Keratinocyte (primary cell): Measurements from ENCODE around the gene ZNF500. TPM values are rescaled to one million over a fixed set of nuclear protein-coding genes. Genes with fewer than 3 reads are reported as not detected.

Experiments
- DNase-seq: peaks from one replicate; pipeline ENCODE4 v3.0.0-alpha.2; 2011; ENCODE audit warnings: low read depth, missing footprints, low spot score
- FAIRE-seq: peaks from 2 replicates; lab custom pipeline; 2011; peaks lifted over from hg19 to GRCh38; lab: Jason Lieb, UNC
- H2AFZ ChIP-seq: 2 replicates; pipeline ENCODE4 v1.6.0; 2012; ENCODE audit warnings: low read length, control low read depth, inconsistent platforms; ENCODE audit not compliant: control insufficient read depth
- H3K27ac ChIP-seq: 2 replicates; pipeline ENCODE4 v1.5.1; 2011; ENCODE audit warnings: low read length; ENCODE audit not compliant: control insufficient read depth, insufficient read depth
- H3K27me3 ChIP-seq: 3 replicates; pipeline ENCODE4 v1.6.0; 2011; ENCODE audit warnings: low read length; ENCODE audit not compliant: control insufficient read depth, insufficient read depth; ENCODE audit errors: extremely low read depth
- H3K36me3 ChIP-seq, 2 experiments: 2 replicates in 1 of 2; 3 replicates in 1 of 2; pipeline ENCODE4 v1.5.1; 2011; ENCODE audit warnings: low read length in 2 of 2, mild to moderate bottlenecking in 1 of 2; ENCODE audit not compliant: control insufficient read depth in 2 of 2, insufficient read depth in 2 of 2; ENCODE audit errors: extremely low read depth in 1 of 2
- H3K4me1 ChIP-seq: 3 replicates; pipeline ENCODE4 v1.5.1; 2011; ENCODE audit warnings: low read length; ENCODE audit not compliant: control insufficient read depth, insufficient read depth; ENCODE audit errors: extremely low read depth
- H3K4me2 ChIP-seq: 3 replicates; pipeline ENCODE4 v1.6.0; 2011; ENCODE audit warnings: low read depth, low read length; ENCODE audit not compliant: control insufficient read depth, insufficient read depth; ENCODE audit errors: extremely low read depth
- H3K4me3 ChIP-seq, 3 experiments: fragments of 200-600 bp in 1 of 3; sonication (generic) in 1 of 3; 2 replicates in 2 of 3; 3 replicates in 1 of 3; pipeline ENCODE4 v1.5.1; 2011 to 2016; ENCODE audit warnings: low read length in 3 of 3, mild to moderate bottlenecking in 3 of 3, control low read depth in 2 of 3, inconsistent platforms in 1 of 3, low read depth in 1 of 3, mixed read lengths in 1 of 3, mixed run types in 1 of 3, moderate library complexity in 1 of 3; ENCODE audit not compliant: control insufficient read depth in 2 of 3, insufficient read depth in 2 of 3; ENCODE audit errors: extremely low read depth in 1 of 3
- H3K79me2 ChIP-seq: 2 replicates; pipeline ENCODE4 v1.6.0; 2012; ENCODE audit warnings: low read length; ENCODE audit not compliant: control insufficient read depth, insufficient read depth
- H3K9ac ChIP-seq: 3 replicates; pipeline ENCODE4 v1.6.0; 2011; ENCODE audit warnings: low read length; ENCODE audit not compliant: control insufficient read depth, insufficient read depth; ENCODE audit errors: extremely low read depth
- H3K9me1 ChIP-seq: 3 replicates; pipeline ENCODE4 v1.6.0; 2011; ENCODE audit warnings: low read length; ENCODE audit not compliant: control insufficient read depth, insufficient read depth; ENCODE audit errors: extremely low read depth
- H3K9me3 ChIP-seq: 2 replicates; pipeline ENCODE4 v1.5.1; 2012; ENCODE audit warnings: low read depth, low read length; ENCODE audit not compliant: control insufficient read depth
- H4K20me1 ChIP-seq: 3 replicates; pipeline ENCODE4 v1.6.0; 2011; ENCODE audit warnings: low read length; ENCODE audit not compliant: control insufficient read depth, insufficient read depth; ENCODE audit errors: extremely low read depth
- EZH2 ChIP-seq: IDR thresholded peaks from one replicate; pipeline ENCODE4 v1.6.1; 2012; ENCODE audit warnings: inconsistent platforms, mild to moderate bottlenecking, low read length, moderate library complexity
- dilution Hi-C: fragments of 300-500 bp; cut with MboI; formaldehyde crosslinking; loops from one replicate; pipeline ENCODE4 v1.7.0; 2020; ENCODE audit warnings: low sequenced_read_pairs; ENCODE audit not compliant: extremely low pct_ligation_motif_present
- polyA plus RNA-seq, 5 experiments: library from polyadenylated mRNA; depleted of rRNA in 3 of 5; stranded (reverse) in 3 of 5; stranded (forward) in 1 of 5; unstranded in 1 of 5; fragments of >200 nt; gene quantifications; 1 replicate in 1 of 5; 2 replicates in 3 of 5; 3 replicates in 1 of 5; pipeline versions ENCODE4 v1.2.1 to v1.2.3, GENCODE V29; 2011 to 2012; ENCODE audit warnings: missing spikeins in 2 of 5, low read depth in 1 of 5, low replicate concordance in 1 of 5
- TF ChIP-seq, protein P1 (sequence below), 3 experiments: IDR thresholded peaks in 1 of 3; conservative IDR thresholded peaks in 1 of 3; optimal IDR thresholded peaks in 1 of 3; 2 replicates in 2 of 3; 3 replicates in 1 of 3; pipeline versions ENCODE3 to v1.5.1; 2011; ENCODE audit warnings: low read length in 3 of 3, mild to moderate bottlenecking in 3 of 3, moderate library complexity in 2 of 3, control low read depth in 1 of 3, inconsistent platforms in 1 of 3; ENCODE audit not compliant: insufficient read depth in 2 of 3; ENCODE audit errors: extremely low read depth in 1 of 3

The ZNF500 gene
- polyA plus RNA-seq, 1 donor (not counting 4 experiments of a cell fraction or from before 2014, with no cell fraction given): 3.3 TPM

GRCh38 chr16:4803898-4804762 is 37.2 kb upstream of the ZNF500 start:
- FAIRE-seq: no peak
- no peak overlapping the region for H2AFZ ChIP-seq
- dilution Hi-C loops: no loop called here
- no peaks in the 10 kb centered on the region for H3K9me3 ChIP-seq
- H3K27ac ChIP-seq: no peak overlapping the region
- peaks cover 25% of the 10 kb centered on the region for H3K4me1 ChIP-seq
- H4K20me1 ChIP-seq: no peaks in the 10 kb centered on the region
- TF ChIP-seq, protein P1, sequence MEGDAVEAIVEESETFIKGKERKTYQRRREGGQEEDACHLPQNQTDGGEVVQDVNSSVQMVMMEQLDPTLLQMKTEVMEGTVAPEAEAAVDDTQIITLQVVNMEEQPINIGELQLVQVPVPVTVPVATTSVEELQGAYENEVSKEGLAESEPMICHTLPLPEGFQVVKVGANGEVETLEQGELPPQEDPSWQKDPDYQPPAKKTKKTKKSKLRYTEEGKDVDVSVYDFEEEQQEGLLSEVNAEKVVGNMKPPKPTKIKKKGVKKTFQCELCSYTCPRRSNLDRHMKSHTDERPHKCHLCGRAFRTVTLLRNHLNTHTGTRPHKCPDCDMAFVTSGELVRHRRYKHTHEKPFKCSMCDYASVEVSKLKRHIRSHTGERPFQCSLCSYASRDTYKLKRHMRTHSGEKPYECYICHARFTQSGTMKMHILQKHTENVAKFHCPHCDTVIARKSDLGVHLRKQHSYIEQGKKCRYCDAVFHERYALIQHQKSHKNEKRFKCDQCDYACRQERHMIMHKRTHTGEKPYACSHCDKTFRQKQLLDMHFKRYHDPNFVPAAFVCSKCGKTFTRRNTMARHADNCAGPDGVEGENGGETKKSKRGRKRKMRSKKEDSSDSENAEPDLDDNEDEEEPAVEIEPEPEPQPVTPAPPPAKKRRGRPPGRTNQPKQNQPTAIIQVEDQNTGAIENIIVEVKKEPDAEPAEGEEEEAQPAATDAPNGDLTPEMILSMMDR (optimal IDR thresholded peaks at IDR 0.05 in 1 of 3, IDR thresholded peaks at IDR 0.05 in 1 of 3, conservative IDR thresholded peaks at IDR 0.05 in 1 of 3; ENCODE audit: extremely low read depth in 1 of 3, insufficient read depth in 2 of 3, low read length in 3 of 3): no peak
- no peak for TF ChIP-seq EZH2
- H3K4me3 ChIP-seq: no peak overlapping the region
- H3K27me3 ChIP-seq: no peaks in the 10 kb centered on the region
- H3K9me1 ChIP-seq: no peaks in the 10 kb centered on the region
- H3K79me2 ChIP-seq: no peaks in the 10 kb centered on the region
- no peak for DNase-seq
- H3K4me2 ChIP-seq: no peak overlapping the region
- no peak overlapping the region for H3K9ac ChIP-seq
- H3K36me3 ChIP-seq: peaks cover 11 to 13% of the 10 kb centered on the region in 2 experiments

DNA sequence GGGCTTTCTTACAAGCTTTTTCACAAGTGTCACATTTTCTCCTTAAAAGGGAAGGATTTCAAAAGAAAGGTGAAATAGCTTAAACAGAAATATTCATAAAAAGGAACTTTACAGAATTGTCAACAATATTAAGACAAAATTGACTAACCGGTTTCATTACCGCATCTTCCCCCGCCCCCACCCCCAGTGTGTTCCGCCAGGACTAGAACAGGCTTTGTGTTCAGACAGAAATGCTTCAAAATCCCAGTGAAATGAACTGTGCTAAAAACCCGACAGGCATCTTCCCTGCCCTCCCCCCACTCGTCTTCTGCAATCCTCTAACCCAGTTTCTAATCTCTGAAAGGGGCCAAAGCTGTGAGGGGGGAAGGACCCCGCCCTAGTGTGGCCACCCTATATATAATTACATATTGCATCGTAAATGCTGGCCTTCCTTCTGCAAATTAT is 36.5 kb upstream of the ZNF500 start:
- dilution Hi-C loops: no loop called here
- no peak overlapping the region for H3K9ac ChIP-seq
- H4K20me1 ChIP-seq: no peaks in the 10 kb centered on the region
- H3K4me3 ChIP-seq: peak overlapping the region in 2 of 3 experiments; percentile 66 to 67
- peaks cover 11 to 13% of the 10 kb centered on the region in 2 experiments for H3K36me3 ChIP-seq
- DNase-seq (no peak), FAIRE-seq (no peak)
- H3K27me3 ChIP-seq: no peaks in the 10 kb centered on the region
- TF ChIP-seq, protein P1 (optimal IDR thresholded peaks at IDR 0.05 in 1 of 3, IDR thresholded peaks at IDR 0.05 in 1 of 3, conservative IDR thresholded peaks at IDR 0.05 in 1 of 3; ENCODE audit: extremely low read depth in 1 of 3, insufficient read depth in 2 of 3, low read length in 3 of 3): no peak
- no peak for TF ChIP-seq EZH2
- no peaks in the 10 kb centered on the region for H3K9me1 ChIP-seq
- H3K79me2 ChIP-seq: no peaks in the 10 kb centered on the region
- no peaks in the 10 kb centered on the region for H3K9me3 ChIP-seq
- H3K4me2 ChIP-seq: peak overlapping the region; percentile 75
- H2AFZ ChIP-seq: no peak overlapping the region
- H3K4me1 ChIP-seq: peaks cover 25% of the 10 kb centered on the region
- no peak overlapping the region for H3K27ac ChIP-seq
